ENCODE data around the gene ADAM22. TPM values are rescaled to one million over a fixed set of nuclear protein-coding genes. Genes with fewer than 3 reads are reported as not detected.

The ADAM22 gene
- total RNA-seq, 4 donors from 2014 or later: 0.88 to 2.5 (median 1.6) TPM

- Histone ChIP-seq H3K36me3 (no peaks in the 10 kb centered on the region), H3K4me1 (no peaks in the 10 kb centered on the region), H3K27ac (no peak overlapping the region), H3K9me3 (no peaks in the 10 kb centered on the region), H3K27me3 (no peaks in the 10 kb centered on the region), H3K4me3 (no peak overlapping the region)
- no peak for TF ChIP-seq POLR2A (IDR thresholded peaks at IDR 0.05)
- TF ChIP-seq, protein P1, sequence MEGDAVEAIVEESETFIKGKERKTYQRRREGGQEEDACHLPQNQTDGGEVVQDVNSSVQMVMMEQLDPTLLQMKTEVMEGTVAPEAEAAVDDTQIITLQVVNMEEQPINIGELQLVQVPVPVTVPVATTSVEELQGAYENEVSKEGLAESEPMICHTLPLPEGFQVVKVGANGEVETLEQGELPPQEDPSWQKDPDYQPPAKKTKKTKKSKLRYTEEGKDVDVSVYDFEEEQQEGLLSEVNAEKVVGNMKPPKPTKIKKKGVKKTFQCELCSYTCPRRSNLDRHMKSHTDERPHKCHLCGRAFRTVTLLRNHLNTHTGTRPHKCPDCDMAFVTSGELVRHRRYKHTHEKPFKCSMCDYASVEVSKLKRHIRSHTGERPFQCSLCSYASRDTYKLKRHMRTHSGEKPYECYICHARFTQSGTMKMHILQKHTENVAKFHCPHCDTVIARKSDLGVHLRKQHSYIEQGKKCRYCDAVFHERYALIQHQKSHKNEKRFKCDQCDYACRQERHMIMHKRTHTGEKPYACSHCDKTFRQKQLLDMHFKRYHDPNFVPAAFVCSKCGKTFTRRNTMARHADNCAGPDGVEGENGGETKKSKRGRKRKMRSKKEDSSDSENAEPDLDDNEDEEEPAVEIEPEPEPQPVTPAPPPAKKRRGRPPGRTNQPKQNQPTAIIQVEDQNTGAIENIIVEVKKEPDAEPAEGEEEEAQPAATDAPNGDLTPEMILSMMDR (IDR thresholded peaks at IDR 0.05): no peak
- DNase-seq: no peak
These were observed 167.7 kb downstream of the ADAM22 start for GRCh38 chr7:88101769-88102168.

DNA sequence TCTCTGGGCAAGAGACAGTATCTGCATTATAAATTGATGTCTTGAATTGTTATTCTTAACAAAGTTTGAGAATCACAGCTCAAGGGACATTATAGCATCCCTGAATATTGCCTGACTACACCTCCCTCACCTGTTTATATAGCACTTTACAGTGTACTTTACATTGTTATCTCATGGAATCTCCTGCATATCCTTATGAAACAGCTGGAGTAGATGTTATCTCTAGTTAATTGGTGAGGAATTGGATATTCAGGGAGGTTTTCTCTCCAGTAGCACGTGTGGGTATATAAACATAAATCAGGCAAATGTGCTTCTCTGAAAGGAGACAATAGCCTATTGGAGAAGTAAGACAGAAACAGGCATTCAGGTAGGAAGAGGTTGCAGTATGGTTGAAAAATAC, 168.6 kb downstream of the ADAM22 start:
- H3K36me3 ChIP-seq: no peaks in the 10 kb centered on the region
- H3K9me3 ChIP-seq: no peaks in the 10 kb centered on the region
- H3K27me3 ChIP-seq: no peaks in the 10 kb centered on the region
- DNase-seq: no peak
- no peak overlapping the region for H3K27ac ChIP-seq
- no peaks in the 10 kb centered on the region for H3K4me1 ChIP-seq
- no peak for TF ChIP-seq POLR2A (IDR thresholded peaks at IDR 0.05)
- TF ChIP-seq, protein P1 (IDR thresholded peaks at IDR 0.05): no peak
- no peak overlapping the region for H3K4me3 ChIP-seq

DNA sequence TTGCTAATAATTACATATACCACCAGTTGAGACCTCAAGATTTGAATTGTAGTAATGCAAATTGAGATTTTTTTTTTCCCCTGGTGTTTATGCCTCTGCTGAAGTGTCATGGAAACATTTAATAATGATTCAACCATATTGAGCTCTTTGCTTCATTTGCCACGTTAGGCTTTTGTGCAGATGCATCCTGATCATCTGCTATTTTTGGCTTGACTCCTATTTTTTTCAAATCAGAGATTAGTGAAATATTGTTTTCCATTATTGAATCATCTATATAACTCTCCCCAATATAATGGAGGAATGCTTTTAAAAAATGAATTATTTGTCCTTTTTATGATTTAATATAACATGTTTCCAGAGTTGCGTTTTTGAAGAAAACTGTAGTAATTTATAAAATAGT, 170.7 kb downstream of the ADAM22 start:
- Histone ChIP-seq H3K27me3 (no peaks in the 10 kb centered on the region), H3K9me3 (no peaks in the 10 kb centered on the region), H3K36me3 (no peaks in the 10 kb centered on the region), H3K4me3 (no peak overlapping the region), H3K27ac (no peak overlapping the region), H3K4me1 (no peaks in the 10 kb centered on the region)
- no peak for DNase-seq
- TF ChIP-seq POLR2A (IDR thresholded peaks at IDR 0.05): no peak
- TF ChIP-seq, protein P1 (IDR thresholded peaks at IDR 0.05): no peak

- Histone ChIP-seq H3K27me3 (no peaks in the 10 kb centered on the region), H3K27ac (no peak overlapping the region), H3K4me3 (no peak overlapping the region), H3K36me3 (no peaks in the 10 kb centered on the region), H3K4me1 (no peaks in the 10 kb centered on the region), H3K9me3 (no peaks in the 10 kb centered on the region)
- peak in 1 of 3 donors; percentile 45 for DNase-seq
- TF ChIP-seq POLR2A (IDR thresholded peaks at IDR 0.05): no peak
- TF ChIP-seq, protein P1 (IDR thresholded peaks at IDR 0.05): no peak
These were observed 171.2 kb downstream of the ADAM22 start for GRCh38 chr7:88105231-88105630.

- H3K27ac ChIP-seq: no peak overlapping the region
- no peaks in the 10 kb centered on the region for H3K4me1 ChIP-seq
- no peaks in the 10 kb centered on the region for H3K27me3 ChIP-seq
- no peak overlapping the region for H3K4me3 ChIP-seq
- no peaks in the 10 kb centered on the region for H3K9me3 ChIP-seq
- no peaks in the 10 kb centered on the region for H3K36me3 ChIP-seq
- TF ChIP-seq, protein P1 (IDR thresholded peaks at IDR 0.05): no peak
- TF ChIP-seq POLR2A (IDR thresholded peaks at IDR 0.05): no peak
- DNase-seq: no peak
These were observed 172.4 kb downstream of the ADAM22 start for GRCh38 chr7:88106434-88106833.

DNA sequence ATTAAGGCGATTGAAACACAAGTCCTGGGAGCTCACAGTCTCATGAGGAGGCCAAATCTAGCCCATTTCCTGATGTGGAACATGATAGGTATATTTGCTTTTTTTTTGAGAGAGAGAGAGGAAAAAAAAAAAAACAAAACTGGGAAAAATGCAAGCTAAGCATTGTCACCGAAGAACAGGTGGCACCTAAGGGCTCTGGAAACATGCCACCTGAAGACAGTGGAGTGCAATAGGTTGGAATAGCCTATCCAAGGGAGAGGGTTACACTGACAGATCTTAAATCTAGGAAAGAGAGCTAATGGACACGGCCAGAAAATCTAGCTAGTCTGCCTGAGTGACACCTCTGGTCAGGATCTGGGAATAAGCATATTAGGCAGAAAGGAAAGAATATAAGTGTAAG, 175.6 kb downstream of the ADAM22 start:
- no peaks in the 10 kb centered on the region for H3K9me3 ChIP-seq
- H3K4me1 ChIP-seq: no peaks in the 10 kb centered on the region
- no peak for DNase-seq
- no peak overlapping the region for H3K27ac ChIP-seq
- H3K27me3 ChIP-seq: no peaks in the 10 kb centered on the region
- TF ChIP-seq, protein P1 (IDR thresholded peaks at IDR 0.05): no peak
- TF ChIP-seq POLR2A (IDR thresholded peaks at IDR 0.05): no peak
- no peak overlapping the region for H3K4me3 ChIP-seq
- no peaks in the 10 kb centered on the region for H3K36me3 ChIP-seq
